Measurements from ENCODE around the gene PCNP. TPM values are rescaled to one million over a fixed set of nuclear protein-coding genes. Genes with fewer than 3 reads are reported as not detected.
"Not testable (repeated sequence)": the region's sequence is repeated elsewhere in the genome, so short reads cannot be mapped to it uniquely, and the experiment has no call there.

The PCNP gene
- total RNA-seq, 1 donor from 2014 or later: 190 TPM

DNA sequence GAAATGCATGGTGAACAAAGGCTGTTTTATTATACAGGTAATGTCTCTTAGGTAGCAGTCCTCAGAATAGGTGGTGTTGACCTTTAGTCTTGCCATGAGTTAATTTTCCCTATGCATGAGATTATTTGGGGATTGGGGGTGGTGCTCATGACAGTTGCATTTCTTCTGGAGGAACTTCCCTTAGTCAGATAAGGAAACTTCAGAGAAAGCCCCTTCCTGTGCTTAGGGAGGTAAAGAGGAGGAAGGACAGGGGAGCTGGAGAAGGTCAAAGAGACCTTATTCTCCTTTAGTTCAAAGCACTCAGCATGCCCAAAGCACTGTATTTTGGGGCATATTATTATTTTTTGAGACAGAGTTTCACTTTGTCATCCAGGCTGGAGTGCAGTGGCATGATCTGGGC is 55.2 kb downstream of the PCNP start:
- Mint-ChIP-seq H3K4me3 (no peak overlapping the region), H3K4me1 (ENCODE audit: low read depth) (no peaks in the 10 kb centered on the region), H3K9me3 (peaks cover 7% of the 10 kb centered on the region), H3K27ac (no peak overlapping the region), H3K27me3 (ENCODE audit: insufficient read depth) (peaks cover 6% of the 10 kb centered on the region), H3K36me3 (ENCODE audit: low read depth) (no peaks in the 10 kb centered on the region)
- no peak for DNase-seq (ENCODE audit: low spot score)
- intact Hi-C loops (cut with micrococcal nuclease): no loop called here

DNA sequence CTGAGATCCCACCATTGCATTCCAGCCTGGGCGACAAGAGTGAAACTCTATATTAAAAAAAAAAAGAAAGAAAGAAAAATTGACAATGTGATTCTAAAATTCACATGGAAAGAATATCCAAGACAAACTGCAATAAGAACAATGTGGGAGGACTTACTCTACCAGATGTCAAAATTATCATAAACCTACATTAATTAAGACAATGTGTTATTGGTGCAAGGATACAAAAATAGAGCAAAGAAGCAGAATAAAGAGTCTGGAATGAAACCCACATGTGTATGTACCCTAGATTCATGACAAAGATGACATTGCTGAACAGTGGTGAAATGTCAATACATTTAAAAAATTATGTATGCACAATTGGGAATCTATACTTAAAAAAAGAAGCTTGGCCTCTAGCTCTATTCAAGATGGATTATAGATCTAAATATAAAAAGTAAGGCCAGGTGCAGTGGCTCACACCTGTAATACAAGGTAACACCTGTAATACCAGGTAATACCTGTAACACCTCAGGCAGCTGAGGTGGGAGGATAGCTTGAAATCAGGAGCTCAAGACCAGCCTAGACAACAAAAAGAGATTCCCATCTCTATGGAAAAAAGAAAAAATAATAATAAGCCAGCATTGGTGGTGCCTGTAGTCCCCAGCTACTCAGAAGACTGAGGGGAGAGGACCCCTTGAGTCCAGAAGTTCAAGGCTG is 57.3 kb downstream of the PCNP start:
- peaks cover 6% of the 10 kb centered on the region for H3K27me3 Mint-ChIP-seq (ENCODE audit: insufficient read depth)
- no peaks in the 10 kb centered on the region for H3K36me3 Mint-ChIP-seq (ENCODE audit: low read depth)
- H3K9me3 Mint-ChIP-seq: no peaks in the 10 kb centered on the region
- no peak overlapping the region for H3K27ac Mint-ChIP-seq
- H3K4me3 Mint-ChIP-seq: no peak overlapping the region
- H3K4me1 Mint-ChIP-seq (ENCODE audit: low read depth): no peaks in the 10 kb centered on the region
- intact Hi-C loops (cut with micrococcal nuclease): loop anchor here (10.0 kb wide), 1 partner anchor 1166 kb away; no protein-coding TSS in a partner anchor
- DNase-seq (ENCODE audit: low spot score): no peak

DNA sequence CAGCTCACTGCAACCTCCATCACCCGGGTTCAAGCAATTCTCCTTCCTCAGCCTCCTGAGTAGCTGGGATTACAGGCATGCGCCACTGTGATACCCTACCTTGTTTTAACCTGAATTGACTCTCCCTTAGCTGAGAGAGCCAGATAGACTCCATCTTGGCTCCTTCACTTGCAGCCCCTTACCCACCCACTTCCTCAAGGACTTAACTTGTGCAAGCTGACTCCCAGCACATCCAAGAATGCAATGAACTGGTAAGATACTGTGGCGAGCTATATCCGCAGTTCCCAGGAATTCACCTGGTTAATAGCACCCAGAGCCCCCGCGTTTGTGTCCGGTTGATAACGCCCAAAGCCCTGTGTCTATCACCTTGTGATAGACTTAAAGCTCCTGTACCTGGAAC is 58.0 kb downstream of the PCNP start:
- DNase-seq (ENCODE audit: low spot score); H3K27ac Mint-ChIP-seq; H3K4me3 Mint-ChIP-seq; H3K27me3 Mint-ChIP-seq (ENCODE audit: insufficient read depth); H3K36me3 Mint-ChIP-seq (ENCODE audit: low read depth); H3K4me1 Mint-ChIP-seq (ENCODE audit: low read depth); H3K9me3 Mint-ChIP-seq: not testable (repeated sequence)
- intact Hi-C loops (cut with micrococcal nuclease): loop anchor here (10.0 kb wide), 1 partner anchor 1167 kb away; no protein-coding TSS in a partner anchor

DNA sequence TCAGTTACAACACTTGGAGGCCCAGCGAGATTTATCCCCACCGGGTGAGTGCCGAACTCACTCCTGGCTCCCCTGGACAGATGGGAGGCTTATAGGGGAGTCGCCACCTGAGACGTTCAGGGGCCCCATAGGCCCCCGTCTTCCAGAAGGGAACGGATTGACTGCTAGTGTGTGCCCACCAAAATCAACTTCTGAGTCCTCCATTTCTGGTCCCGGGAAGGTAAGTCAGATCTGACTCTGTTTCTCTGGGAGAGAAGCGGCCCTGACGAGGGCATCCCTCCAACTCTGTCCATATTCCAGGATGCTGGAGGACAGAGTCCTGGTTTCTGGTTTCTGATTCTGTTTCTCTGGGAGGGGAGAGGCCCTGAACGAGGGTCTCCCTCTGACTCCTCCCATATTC is 58.6 kb downstream of the PCNP start:
- intact Hi-C loops (cut with micrococcal nuclease): loop anchor here (10.0 kb wide), 1 partner anchor 1168 kb away; no protein-coding TSS in a partner anchor
- Mint-ChIP-seq H3K36me3 (ENCODE audit: low read depth) (no peaks in the 10 kb centered on the region), H3K9me3 (no peaks in the 10 kb centered on the region), H3K27ac (no peak overlapping the region), H3K4me1 (ENCODE audit: low read depth) (no peaks in the 10 kb centered on the region), H3K27me3 (ENCODE audit: insufficient read depth) (peaks cover 6% of the 10 kb centered on the region), H3K4me3 (no peak overlapping the region)
- DNase-seq (ENCODE audit: low spot score): no peak

DNA sequence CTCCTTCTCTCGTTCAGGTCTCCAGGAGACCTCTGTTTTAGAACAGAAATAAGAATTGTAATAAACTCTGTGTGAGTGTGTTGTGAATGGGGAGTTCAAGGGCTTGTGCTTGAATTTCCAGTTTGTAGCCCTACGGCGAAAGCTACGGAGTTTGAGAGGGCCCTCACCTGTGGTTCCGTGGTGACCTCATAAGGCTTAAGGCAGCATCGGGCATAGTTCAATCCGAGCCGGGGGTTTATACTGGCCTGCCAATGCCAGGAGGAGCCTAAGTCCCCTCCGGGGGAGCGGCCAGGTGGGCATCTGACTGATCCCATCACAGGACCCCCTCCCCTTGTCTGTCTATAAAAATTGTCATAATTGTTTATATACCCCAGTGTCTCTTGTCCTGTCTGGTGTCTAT is 59.2 kb downstream of the PCNP start:
- Mint-ChIP-seq H3K27me3 (ENCODE audit: insufficient read depth) (peaks cover 6% of the 10 kb centered on the region), H3K4me3 (no peak overlapping the region), H3K9me3 (no peaks in the 10 kb centered on the region), H3K4me1 (ENCODE audit: low read depth) (no peaks in the 10 kb centered on the region), H3K36me3 (ENCODE audit: low read depth) (no peaks in the 10 kb centered on the region), H3K27ac (no peak overlapping the region)
- no peak for DNase-seq (ENCODE audit: low spot score)
- intact Hi-C loops (cut with micrococcal nuclease): loop anchor here (10.0 kb wide), 1 partner anchor 1168 kb away; no protein-coding TSS in a partner anchor

DNA sequence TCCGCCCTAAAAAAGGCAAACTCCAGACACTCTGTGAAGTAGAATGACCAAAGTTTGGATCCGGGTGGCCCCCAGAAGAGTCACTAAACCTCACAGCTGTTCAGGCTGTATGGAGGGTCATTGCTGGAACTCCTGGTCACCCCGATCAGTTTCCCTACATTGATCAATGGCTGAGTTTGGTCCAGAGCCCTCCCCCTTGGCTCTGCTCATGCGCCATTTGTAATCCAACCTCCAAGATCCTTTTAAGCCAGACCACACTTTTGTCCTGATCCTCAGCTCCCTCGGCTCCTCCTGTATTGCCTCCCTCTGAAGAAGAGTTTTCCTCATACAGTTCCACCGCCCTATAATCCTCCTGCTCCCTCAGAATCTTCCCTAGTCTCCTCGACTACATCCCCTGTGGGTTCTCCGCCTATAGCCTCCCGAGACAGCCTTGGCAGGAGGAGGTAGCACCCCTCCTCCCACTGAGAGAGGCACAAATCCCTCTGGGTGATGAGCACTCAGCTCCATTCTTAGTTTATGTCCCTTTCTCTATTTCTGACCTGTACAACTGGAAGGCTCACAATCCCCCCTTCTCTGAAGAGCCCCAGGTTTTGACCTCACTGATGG is 60.7 kb downstream of the PCNP start:
- H3K27me3 Mint-ChIP-seq (ENCODE audit: insufficient read depth): peaks cover 6% of the 10 kb centered on the region
- intact Hi-C loops (cut with micrococcal nuclease): loop anchor here (10.0 kb wide), 1 partner anchor 1170 kb away; no protein-coding TSS in a partner anchor

DNA sequence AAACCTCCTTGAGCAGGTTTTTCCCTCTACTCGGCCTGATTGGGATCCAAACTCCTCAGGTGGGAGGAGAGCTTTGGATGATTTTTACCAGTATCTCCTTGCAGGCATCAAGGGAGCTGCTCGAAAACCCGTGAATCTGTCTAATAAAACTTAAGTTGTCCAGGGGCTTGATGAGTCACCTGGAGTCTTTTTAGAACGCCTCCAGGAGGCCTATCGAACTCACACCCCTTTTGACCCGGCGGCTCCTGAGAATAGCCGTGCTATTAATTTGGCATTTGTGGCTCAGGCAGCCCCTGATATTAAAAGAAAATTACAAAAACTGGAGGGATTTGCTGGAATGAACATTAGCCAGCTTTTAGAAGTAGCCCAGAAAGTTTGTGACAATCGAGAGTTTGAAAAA is 61.4 kb downstream of the PCNP start:
- Mint-ChIP-seq H3K27ac (no peak overlapping the region), H3K36me3 (ENCODE audit: low read depth) (no peaks in the 10 kb centered on the region), H3K9me3 (no peaks in the 10 kb centered on the region), H3K4me1 (ENCODE audit: low read depth) (no peaks in the 10 kb centered on the region), H3K4me3 (no peak overlapping the region), H3K27me3 (ENCODE audit: insufficient read depth) (peaks cover 4% of the 10 kb centered on the region)
- intact Hi-C loops (cut with micrococcal nuclease): loop anchor here (10.0 kb wide), 1 partner anchor 1171 kb away; no protein-coding TSS in a partner anchor
- DNase-seq (ENCODE audit: low spot score): no peak

More for the DNA sequence above, 60.7 kb downstream of the PCNP start:
- Mint-ChIP-seq H3K4me1 (ENCODE audit: low read depth) (no peaks in the 10 kb centered on the region), H3K4me3 (no peak overlapping the region), H3K9me3 (no peaks in the 10 kb centered on the region), H3K27ac (no peak overlapping the region), H3K36me3 (ENCODE audit: low read depth) (no peaks in the 10 kb centered on the region)
- DNase-seq (ENCODE audit: low spot score): no peak

DNA sequence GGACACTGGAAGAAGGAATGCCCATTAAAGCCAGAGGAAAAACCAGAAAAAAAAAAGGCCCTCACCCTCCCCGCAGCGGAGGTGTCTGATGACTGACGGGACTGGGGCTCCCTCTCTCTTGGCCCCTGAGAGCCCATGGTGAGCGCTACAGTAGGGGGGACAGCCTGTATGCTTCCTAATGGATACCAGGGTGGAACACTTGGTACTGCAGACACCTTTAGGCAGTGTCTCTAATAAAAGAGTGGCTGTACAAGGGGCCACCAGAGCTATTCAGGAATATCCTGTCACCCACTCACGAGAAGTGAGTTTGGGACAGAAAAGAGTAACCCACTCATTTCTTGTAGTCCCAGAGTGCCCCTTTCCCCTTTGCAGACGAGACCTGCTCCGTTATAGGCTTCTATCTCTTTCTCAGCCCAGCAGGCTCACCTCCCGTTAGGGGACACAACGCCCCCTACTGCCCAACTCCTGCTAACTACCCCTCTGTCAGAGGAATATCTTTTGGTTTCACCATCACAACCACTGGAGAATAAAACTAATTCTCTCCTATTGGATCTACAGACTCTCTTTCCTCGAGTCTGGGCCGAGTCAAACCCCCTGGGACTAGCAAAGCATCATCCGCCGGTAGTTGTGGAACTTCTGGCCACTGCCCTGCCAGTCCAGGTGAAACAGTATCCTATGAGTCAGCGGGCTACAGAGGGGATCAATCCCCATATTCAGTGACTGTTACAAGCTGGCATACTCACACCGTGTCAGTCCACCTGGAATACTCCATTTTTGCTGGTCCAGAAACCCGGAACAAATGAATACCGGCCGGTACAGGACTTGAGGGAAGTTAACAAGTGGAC is 62.2 kb downstream of the PCNP start:
- H3K27me3 Mint-ChIP-seq (ENCODE audit: insufficient read depth): peaks cover 4% of the 10 kb centered on the region
- H3K27ac Mint-ChIP-seq: no peak overlapping the region
- H3K9me3 Mint-ChIP-seq: no peaks in the 10 kb centered on the region
- no peaks in the 10 kb centered on the region for H3K36me3 Mint-ChIP-seq (ENCODE audit: low read depth)
- H3K4me3 Mint-ChIP-seq: no peak overlapping the region
- no peaks in the 10 kb centered on the region for H3K4me1 Mint-ChIP-seq (ENCODE audit: low read depth)
- intact Hi-C loops (cut with micrococcal nuclease): loop anchor here (1.0 to 10.0 kb wide), 3 partner anchors 62 to 1171 kb away; partner anchors contain the start of gene PCNP
- DNase-seq (ENCODE audit: low spot score): peak; percentile 56

DNA sequence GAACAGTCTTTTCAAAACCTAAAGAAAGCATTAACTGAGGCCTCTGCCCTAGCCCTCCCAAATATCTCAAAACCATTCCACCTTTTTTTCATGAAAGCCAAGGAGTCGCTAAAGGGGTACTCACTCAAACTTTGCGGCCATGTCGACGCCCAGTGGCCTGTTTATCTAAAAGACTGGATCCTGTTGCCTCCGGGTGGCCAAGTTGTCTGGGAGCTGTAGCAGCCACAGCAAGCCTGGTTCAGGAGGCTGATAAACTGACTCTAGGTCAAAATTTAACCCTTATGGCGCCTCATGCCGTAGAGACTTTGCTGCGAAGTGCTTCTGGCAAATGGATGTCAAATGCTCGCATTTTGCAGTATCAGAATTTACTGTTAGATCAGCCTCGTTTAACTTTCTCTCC is 63.5 kb downstream of the PCNP start:
- Mint-ChIP-seq H3K27me3 (ENCODE audit: insufficient read depth) (peaks cover 2% of the 10 kb centered on the region), H3K4me3 (no peak overlapping the region), H3K9me3 (no peaks in the 10 kb centered on the region), H3K36me3 (ENCODE audit: low read depth) (no peaks in the 10 kb centered on the region), H3K27ac (no peak overlapping the region), H3K4me1 (ENCODE audit: low read depth) (no peaks in the 10 kb centered on the region)
- intact Hi-C loops (cut with micrococcal nuclease): loop anchor here (10.0 kb wide), 1 partner anchor 1173 kb away; no protein-coding TSS in a partner anchor
- DNase-seq (ENCODE audit: low spot score): no peak

DNA sequence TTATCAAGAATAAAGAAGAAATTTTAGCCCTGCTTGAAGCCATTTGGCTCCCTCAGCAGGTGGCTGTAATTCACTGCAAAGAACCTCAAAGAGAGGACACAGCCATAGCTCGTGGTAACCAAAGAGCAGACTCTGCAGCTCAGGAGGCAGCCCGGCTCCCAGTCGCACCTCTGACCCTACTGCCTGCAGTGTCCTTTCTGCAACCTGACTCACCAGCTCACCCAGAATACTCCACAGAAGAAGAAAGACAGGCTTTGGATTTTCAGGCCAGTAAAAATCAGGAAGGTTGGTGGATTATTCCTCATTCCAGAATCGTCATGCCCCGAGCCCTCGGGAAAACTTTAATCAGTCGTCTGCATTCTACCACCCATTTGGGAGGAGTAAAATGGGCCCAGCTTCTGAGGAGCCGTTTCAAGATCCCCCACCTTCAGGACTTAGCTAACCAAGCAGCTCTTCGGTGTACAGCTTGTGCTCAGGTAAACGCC is 64.3 kb downstream of the PCNP start:
- H3K4me1 Mint-ChIP-seq (ENCODE audit: low read depth): peaks cover 4% of the 10 kb centered on the region
- peaks cover 2% of the 10 kb centered on the region for H3K27me3 Mint-ChIP-seq (ENCODE audit: insufficient read depth)
- intact Hi-C loops (cut with micrococcal nuclease): loop anchor here (10.0 kb wide), 1 partner anchor 1174 kb away; no protein-coding TSS in a partner anchor

DNA sequence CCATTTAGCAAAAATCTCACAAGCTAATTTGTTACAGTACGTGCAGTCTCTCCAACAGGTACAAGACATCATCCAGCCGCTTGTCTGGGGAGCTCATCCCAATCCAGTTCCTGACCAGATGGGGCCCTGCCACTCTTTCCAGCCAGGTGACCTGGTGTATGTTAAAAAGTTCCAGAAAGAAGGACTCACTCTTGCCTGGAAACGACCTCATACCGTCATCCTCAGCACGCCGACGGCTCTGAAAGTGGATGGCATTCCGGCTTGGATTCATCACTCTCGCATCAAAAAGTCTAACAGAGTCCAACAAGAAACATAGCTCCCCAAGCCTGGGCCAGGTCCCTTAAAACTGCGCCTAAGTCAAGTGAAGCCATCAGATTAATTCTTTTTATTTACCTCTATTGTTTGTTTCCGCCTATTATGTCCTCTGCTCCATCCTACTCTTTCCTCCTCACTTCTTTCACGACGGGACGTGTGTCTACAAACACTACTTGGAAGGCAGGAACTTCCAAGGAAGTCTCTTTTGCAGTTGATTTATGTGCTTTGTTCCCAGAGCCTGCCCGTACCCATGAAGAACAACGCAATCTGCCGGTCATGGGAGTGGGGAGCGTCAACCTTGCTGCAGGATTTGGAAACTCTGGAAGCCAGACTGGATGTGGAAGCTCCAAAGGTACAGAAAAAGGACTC is 65.4 kb downstream of the PCNP start:
- H3K9me3 Mint-ChIP-seq: no peaks in the 10 kb centered on the region
- intact Hi-C loops (cut with micrococcal nuclease): loop anchor here (10.0 kb wide), 1 partner anchor 1175 kb away; no protein-coding TSS in a partner anchor
- no peak overlapping the region for H3K4me3 Mint-ChIP-seq
- no peaks in the 10 kb centered on the region for H3K27me3 Mint-ChIP-seq (ENCODE audit: insufficient read depth)
- peaks cover 15% of the 10 kb centered on the region for H3K4me1 Mint-ChIP-seq (ENCODE audit: low read depth)
- H3K27ac Mint-ChIP-seq: no peak overlapping the region
- peaks cover 3% of the 10 kb centered on the region for H3K36me3 Mint-ChIP-seq (ENCODE audit: low read depth)
- no peak for DNase-seq (ENCODE audit: low spot score)

More for the DNA sequence above, 64.3 kb downstream of the PCNP start:
- Mint-ChIP-seq H3K36me3 (ENCODE audit: low read depth) (no peaks in the 10 kb centered on the region), H3K27ac (no peak overlapping the region), H3K9me3 (no peaks in the 10 kb centered on the region), H3K4me3 (no peak overlapping the region)
- no peak for DNase-seq (ENCODE audit: low spot score)

DNA sequence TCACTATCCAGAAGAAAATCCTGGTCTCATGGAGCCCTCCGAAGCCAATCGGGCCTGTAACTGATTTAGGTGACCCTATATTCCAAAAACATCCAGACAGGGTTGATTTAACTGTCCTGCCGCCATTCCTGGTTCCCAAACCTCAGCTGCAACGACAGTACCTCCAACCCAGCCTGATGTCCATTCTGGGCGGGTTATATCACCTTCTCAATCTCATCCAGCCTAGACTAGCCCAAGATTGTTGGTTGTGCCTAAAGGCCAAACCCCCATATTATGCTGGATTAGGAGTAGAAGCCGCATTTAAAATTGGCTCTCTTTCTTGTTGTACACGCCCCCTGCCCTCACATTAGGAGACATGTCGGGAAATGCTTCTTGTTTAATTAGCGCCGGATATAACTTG is 66.3 kb downstream of the PCNP start:
- Mint-ChIP-seq H3K27ac (no peak overlapping the region), H3K36me3 (ENCODE audit: low read depth) (peaks cover 3% of the 10 kb centered on the region), H3K4me3 (no peak overlapping the region), H3K27me3 (ENCODE audit: insufficient read depth) (no peaks in the 10 kb centered on the region), H3K9me3 (no peaks in the 10 kb centered on the region), H3K4me1 (ENCODE audit: low read depth) (peaks cover 21% of the 10 kb centered on the region)
- DNase-seq (ENCODE audit: low spot score): no peak
- intact Hi-C loops (cut with micrococcal nuclease): no loop called here
